Chondrocyte (in vitro differentiated cells): Measurements from ENCODE around the gene RRP1B. TPM values are rescaled to one million over a fixed set of nuclear protein-coding genes. Genes with fewer than 3 reads are reported as not detected.

ENCODE experiments used
- DNase-seq: peaks from one replicate; pipeline ENCODE4 v3.0.0; 2021; ENCODE audit warnings: mixed read lengths, low spot score
- H3K27ac Mint-ChIP-seq: one replicate; pipeline ENCODE4 v1.8.0; 2021; ENCODE audit warnings: mild to moderate bottlenecking, moderate library complexity, mixed read lengths; ENCODE audit not compliant: unreplicated experiment
- H3K27me3 Mint-ChIP-seq: 2 replicates; pipeline ENCODE4 v1.8.0; 2021; ENCODE audit warnings: low read depth, mixed read lengths
- H3K36me3 Mint-ChIP-seq: 2 replicates; pipeline ENCODE4 v1.8.0; 2021; ENCODE audit warnings: low read depth, mixed read lengths
- H3K4me1 Mint-ChIP-seq: 2 replicates; pipeline ENCODE4 v1.8.0; 2021; ENCODE audit warnings: low read depth, mild to moderate bottlenecking, mixed read lengths
- H3K4me3 Mint-ChIP-seq: one replicate; pipeline ENCODE4 v1.8.0; 2021; ENCODE audit warnings: mild to moderate bottlenecking, moderate library complexity, mixed read lengths; ENCODE audit not compliant: unreplicated experiment
- H3K9me3 Mint-ChIP-seq: 2 replicates; pipeline ENCODE4 v1.8.0; 2021; ENCODE audit warnings: low read depth, mixed read lengths
- total RNA-seq: library from RNA; stranded (reverse); gene quantifications from 3 replicates; pipeline ENCODE4 v1.2.1, GENCODE V29; 2021
- TF ChIP-seq, protein P1 (sequence below): fragments of 200-600 bp; sonication (generic); IDR thresholded peaks from 2 replicates; pipeline ENCODE4 v1.5.0; 2021; ENCODE audit warnings: antibody characterized with exemption, mild to moderate bottlenecking, moderate library complexity

RRP1B gene
- total RNA-seq, 1 donor from 2014 or later, result 24.5 TPM

GRCh38 chr21:43624339-43624738 is 35.0 kb upstream of the RRP1B start:
- no peak overlapping the region for H3K4me3 Mint-ChIP-seq
- H3K36me3 Mint-ChIP-seq, result peaks cover 26% of the 10 kb centered on the region
- peaks cover 33% of the 10 kb centered on the region for H3K9me3 Mint-ChIP-seq
- H3K27ac Mint-ChIP-seq, result no peak overlapping the region
- H3K4me1 Mint-ChIP-seq, result peaks cover 18% of the 10 kb centered on the region
- no peaks in the 10 kb centered on the region for H3K27me3 Mint-ChIP-seq
- TF ChIP-seq, protein P1, sequence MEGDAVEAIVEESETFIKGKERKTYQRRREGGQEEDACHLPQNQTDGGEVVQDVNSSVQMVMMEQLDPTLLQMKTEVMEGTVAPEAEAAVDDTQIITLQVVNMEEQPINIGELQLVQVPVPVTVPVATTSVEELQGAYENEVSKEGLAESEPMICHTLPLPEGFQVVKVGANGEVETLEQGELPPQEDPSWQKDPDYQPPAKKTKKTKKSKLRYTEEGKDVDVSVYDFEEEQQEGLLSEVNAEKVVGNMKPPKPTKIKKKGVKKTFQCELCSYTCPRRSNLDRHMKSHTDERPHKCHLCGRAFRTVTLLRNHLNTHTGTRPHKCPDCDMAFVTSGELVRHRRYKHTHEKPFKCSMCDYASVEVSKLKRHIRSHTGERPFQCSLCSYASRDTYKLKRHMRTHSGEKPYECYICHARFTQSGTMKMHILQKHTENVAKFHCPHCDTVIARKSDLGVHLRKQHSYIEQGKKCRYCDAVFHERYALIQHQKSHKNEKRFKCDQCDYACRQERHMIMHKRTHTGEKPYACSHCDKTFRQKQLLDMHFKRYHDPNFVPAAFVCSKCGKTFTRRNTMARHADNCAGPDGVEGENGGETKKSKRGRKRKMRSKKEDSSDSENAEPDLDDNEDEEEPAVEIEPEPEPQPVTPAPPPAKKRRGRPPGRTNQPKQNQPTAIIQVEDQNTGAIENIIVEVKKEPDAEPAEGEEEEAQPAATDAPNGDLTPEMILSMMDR, result no peak
- DNase-seq, result no peak

DNA sequence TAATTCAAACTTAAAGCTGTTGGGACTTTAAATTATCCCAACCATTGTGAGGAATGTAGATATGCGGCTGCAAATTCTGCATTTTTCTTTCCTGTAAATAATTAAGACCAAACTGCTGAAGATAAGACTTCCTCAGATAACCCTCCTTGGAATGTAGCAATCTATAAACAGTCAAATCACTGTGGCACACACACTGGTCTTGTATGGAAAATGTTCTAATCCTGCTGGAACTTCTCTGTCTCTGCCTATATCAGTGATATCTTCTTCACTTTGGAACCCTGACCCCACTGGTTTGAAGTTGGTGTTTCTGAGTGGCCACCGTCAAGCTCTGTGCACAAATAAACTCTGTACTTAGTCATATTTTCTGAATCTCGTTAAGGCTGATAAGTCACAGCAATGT is 33.0 kb upstream of the RRP1B start:
- TF ChIP-seq, protein P1, result no peak
- Mint-ChIP-seq H3K4me1 (peaks cover 8% of the 10 kb centered on the region), H3K27ac (no peak overlapping the region), H3K9me3 (peaks cover 26% of the 10 kb centered on the region), H3K36me3 (peaks cover 30% of the 10 kb centered on the region), H3K27me3 (no peaks in the 10 kb centered on the region), H3K4me3 (no peak overlapping the region)
- DNase-seq, result no peak

DNA sequence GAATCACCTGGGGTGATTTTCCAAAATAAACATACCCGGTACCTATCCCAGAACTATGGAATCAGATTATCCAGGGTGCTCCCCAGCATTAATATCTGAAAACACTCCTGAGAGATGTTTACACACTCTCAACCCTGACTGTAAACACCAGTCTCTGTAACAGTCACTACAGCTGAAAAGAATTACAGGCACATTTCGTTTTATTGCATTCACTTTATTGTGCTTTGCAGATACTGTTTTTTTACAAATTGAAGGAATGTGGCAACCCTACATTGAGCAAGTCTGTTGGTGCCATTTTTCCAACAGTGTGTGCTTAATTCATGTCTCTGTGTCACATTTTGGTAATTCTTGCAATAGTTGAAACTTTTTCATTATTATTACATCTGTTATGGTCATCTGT is 31.8 kb upstream of the RRP1B start:
- no peaks in the 10 kb centered on the region for H3K4me1 Mint-ChIP-seq
- no peak for DNase-seq
- H3K27ac Mint-ChIP-seq, result no peak overlapping the region
- H3K27me3 Mint-ChIP-seq, result no peaks in the 10 kb centered on the region
- no peak overlapping the region for H3K4me3 Mint-ChIP-seq
- H3K36me3 Mint-ChIP-seq, result peaks cover 31% of the 10 kb centered on the region
- H3K9me3 Mint-ChIP-seq, result peaks cover 21% of the 10 kb centered on the region
- TF ChIP-seq, protein P1, result no peak

- Mint-ChIP-seq H3K27ac (no peak overlapping the region), H3K36me3 (peaks cover 25% of the 10 kb centered on the region), H3K4me3 (no peak overlapping the region), H3K4me1 (peaks cover 9% of the 10 kb centered on the region), H3K9me3 (peaks cover 20% of the 10 kb centered on the region), H3K27me3 (no peaks in the 10 kb centered on the region)
- TF ChIP-seq, protein P1, result no peak
- no peak for DNase-seq
Measured at GRCh38 chr21:43631411-43632107, 27.8 kb upstream of the RRP1B start.

- H3K9me3 Mint-ChIP-seq, result peaks cover 19% of the 10 kb centered on the region
- H3K4me1 Mint-ChIP-seq, result peaks cover 9% of the 10 kb centered on the region
- no peak for DNase-seq
- no peak overlapping the region for H3K4me3 Mint-ChIP-seq
- TF ChIP-seq, protein P1, result no peak
- H3K27me3 Mint-ChIP-seq, result no peaks in the 10 kb centered on the region
- H3K36me3 Mint-ChIP-seq, result peaks cover 24% of the 10 kb centered on the region
- H3K27ac Mint-ChIP-seq, result no peak overlapping the region
Measured at GRCh38 chr21:43632373-43632905, 26.9 kb upstream of the RRP1B start.
